Gastroesophageal sphincter (tissue), 4 donors: ENCODE measurements around the gene APOA4. TPM values are rescaled to one million over a fixed set of nuclear protein-coding genes. Genes with fewer than 3 reads are reported as not detected.

Source experiments
- ATAC-seq: fragments of 150-250 bp; one replicate; pipeline ENCODE4 v1.9.1; 2016; ENCODE audit warnings: mild to moderate bottlenecking, moderate library complexity
- H3K27ac ChIP-seq, 4 donors: fragments of 200-600 bp; sonication (generic) in 3 of 4; 1 replicate in 3 of 4; 2 replicates in 1 of 4; pipeline ENCODE4 v1.5.1; 2016 to 2019
- H3K27me3 ChIP-seq: fragments of 200-600 bp; sonication (generic); one replicate; pipeline ENCODE4 v1.5.1; 2019
- H3K36me3 ChIP-seq, 2 donors: fragments of 200-600 bp; sonication (generic); one replicate each; pipeline ENCODE4 v1.5.1; 2019; ENCODE audit warnings: control low read depth in 1 of 2
- H3K4me1 ChIP-seq, 3 donors: fragments of 200-600 bp; sonication (generic); 1 replicate in 2 of 3; 2 replicates in 1 of 3; pipeline ENCODE4 v1.5.1; 2016 to 2019; ENCODE audit warnings: control low read depth in 2 of 3
- H3K4me3 ChIP-seq, 2 donors: fragments of 200-600 bp; sonication (generic); one replicate each; pipeline ENCODE4 v1.5.1; 2019; ENCODE audit warnings: mild to moderate bottlenecking in 1 of 2, moderate library complexity in 1 of 2
- H3K9me3 ChIP-seq, 3 donors: fragments of 200-600 bp; sonication (generic); one replicate each; pipeline ENCODE4 v1.5.1; 2017 to 2019; ENCODE audit warnings: control low read depth in 2 of 3
- EP300 ChIP-seq: sonication (generic); formaldehyde crosslinking; IDR thresholded peaks from one replicate; pipeline ENCODE4 v1.6.1; 2017; ENCODE audit warnings: antibody characterized with exemption, mild to moderate bottlenecking
- POLR2A ChIP-seq, 2 donors: fragments of 450-650 bp; IDR thresholded peaks; one replicate each; pipeline ENCODE4 v1.6.1; 2017; ENCODE audit warnings: antibody characterized with exemption in 2 of 2, mild to moderate bottlenecking in 2 of 2, moderate library complexity in 1 of 2
- POLR2AphosphoS5 ChIP-seq: sonication (generic); formaldehyde crosslinking; IDR thresholded peaks from one replicate; pipeline ENCODE4 v1.6.1; 2017; ENCODE audit warnings: antibody characterized with exemption
- WGBS, 2 donors: methylation state at CpG; one replicate each; pipeline ENCODE4 v1.1.5; 2018; ENCODE audit warnings: low coverage in 1 of 2; 5-methylcytosine and 5-hydroxymethylcytosine counted together
- total RNA-seq, 4 donors: library from RNA; depleted of rRNA; stranded (reverse); fragments of >200 nt; gene quantifications; one replicate each; pipeline ENCODE4 v1.1.0, GENCODE V29; 2016
- TF ChIP-seq, protein P1 (sequence below), 4 experiments: fragments of 200-600 bp in 2 of 4; fragments of 450-650 bp in 2 of 4; sonication (generic) in 1 of 4; IDR thresholded peaks; one replicate each; pipeline ENCODE4 v1.5.1; 2017 to 2019; ENCODE audit warnings: antibody characterized with exemption in 4 of 4, mild to moderate bottlenecking in 2 of 4, moderate library complexity in 2 of 4

APOA4 gene
- total RNA-seq, 4 donors from 2014 or later: 0.19 TPM; not detected in 3

DNA sequence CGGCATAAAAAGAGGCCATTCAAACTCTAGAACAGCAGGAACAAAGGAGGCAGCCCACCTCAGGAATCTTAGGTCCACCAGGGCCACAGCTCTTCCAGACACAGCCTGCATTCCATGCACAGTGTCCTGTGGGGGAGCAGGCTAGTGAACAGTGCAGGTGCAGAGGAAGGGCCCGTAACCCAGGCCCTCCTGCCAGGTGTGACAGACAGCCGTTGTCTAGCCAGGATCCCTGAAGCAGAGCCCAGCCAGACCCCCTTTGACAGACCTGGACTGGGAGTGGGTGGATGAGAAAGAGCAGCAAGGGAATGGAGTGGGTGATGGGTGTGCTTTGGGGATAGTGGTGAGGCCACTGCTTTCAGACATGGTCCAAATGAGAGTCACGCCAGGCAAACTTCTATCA lies 34.1 kb downstream of the APOA4 start:
- Histone ChIP-seq H3K9me3 (no peaks in the 10 kb centered on the region), H3K4me3 (no peak overlapping the region), H3K36me3 (peaks cover 0 to 25% of the 10 kb centered on the region in 2 donors), H3K27me3 (no peaks in the 10 kb centered on the region), H3K4me1 (peaks cover 0 to 36% (median 17%) of the 10 kb centered on the region in 3 donors), H3K27ac (peak overlapping the region in 1 of 4 donors; percentile 90)
- no peak for ATAC-seq
- WGBS, 2 donors: 83 to 100% methylated on average over 1 of the region's 4 CpGs
- TF ChIP-seq POLR2AphosphoS5 (no peak), POLR2A (IDR thresholded peaks at IDR 0.05) (no peak)

DNA sequence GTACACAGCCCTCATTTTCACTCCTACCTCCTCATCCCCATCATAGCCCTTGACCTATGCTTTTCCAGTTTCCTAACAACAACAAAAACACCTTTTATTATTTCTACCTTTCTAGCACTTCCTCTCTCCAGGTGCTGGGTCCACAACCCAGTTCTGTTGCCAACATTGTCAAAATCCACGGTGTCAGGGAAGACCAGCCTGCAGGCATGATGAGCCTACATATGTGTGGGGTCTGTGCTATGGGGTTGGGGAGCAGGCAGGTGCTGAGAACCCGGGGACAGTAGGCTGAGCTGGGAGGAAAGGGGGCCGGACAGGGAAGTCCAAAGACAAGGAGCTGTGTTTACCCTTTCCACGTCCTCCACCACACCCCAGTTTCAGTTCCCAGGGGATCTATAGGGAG lies 34.6 kb downstream of the APOA4 start:
- ATAC-seq: no peak
- H3K9me3 ChIP-seq: no peaks in the 10 kb centered on the region
- H3K4me1 ChIP-seq: peaks cover 0 to 36% (median 17%) of the 10 kb centered on the region in 3 donors
- WGBS, 2 donors: 37 to 67% methylated on average over 3 to 4 of the region's 4 CpGs
- H3K27ac ChIP-seq: peak overlapping the region; percentile 78 to 91 (median 90)
- TF ChIP-seq POLR2AphosphoS5 (no peak), POLR2A (IDR thresholded peaks at IDR 0.05) (no peak), EP300 (no peak)
- TF ChIP-seq, protein P1, sequence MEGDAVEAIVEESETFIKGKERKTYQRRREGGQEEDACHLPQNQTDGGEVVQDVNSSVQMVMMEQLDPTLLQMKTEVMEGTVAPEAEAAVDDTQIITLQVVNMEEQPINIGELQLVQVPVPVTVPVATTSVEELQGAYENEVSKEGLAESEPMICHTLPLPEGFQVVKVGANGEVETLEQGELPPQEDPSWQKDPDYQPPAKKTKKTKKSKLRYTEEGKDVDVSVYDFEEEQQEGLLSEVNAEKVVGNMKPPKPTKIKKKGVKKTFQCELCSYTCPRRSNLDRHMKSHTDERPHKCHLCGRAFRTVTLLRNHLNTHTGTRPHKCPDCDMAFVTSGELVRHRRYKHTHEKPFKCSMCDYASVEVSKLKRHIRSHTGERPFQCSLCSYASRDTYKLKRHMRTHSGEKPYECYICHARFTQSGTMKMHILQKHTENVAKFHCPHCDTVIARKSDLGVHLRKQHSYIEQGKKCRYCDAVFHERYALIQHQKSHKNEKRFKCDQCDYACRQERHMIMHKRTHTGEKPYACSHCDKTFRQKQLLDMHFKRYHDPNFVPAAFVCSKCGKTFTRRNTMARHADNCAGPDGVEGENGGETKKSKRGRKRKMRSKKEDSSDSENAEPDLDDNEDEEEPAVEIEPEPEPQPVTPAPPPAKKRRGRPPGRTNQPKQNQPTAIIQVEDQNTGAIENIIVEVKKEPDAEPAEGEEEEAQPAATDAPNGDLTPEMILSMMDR (IDR thresholded peaks at IDR 0.05): no peak
- H3K36me3 ChIP-seq: peaks cover 0 to 30% of the 10 kb centered on the region in 2 donors
- H3K4me3 ChIP-seq: peak overlapping the region; percentile 70 to 99
- H3K27me3 ChIP-seq: no peaks in the 10 kb centered on the region

DNA sequence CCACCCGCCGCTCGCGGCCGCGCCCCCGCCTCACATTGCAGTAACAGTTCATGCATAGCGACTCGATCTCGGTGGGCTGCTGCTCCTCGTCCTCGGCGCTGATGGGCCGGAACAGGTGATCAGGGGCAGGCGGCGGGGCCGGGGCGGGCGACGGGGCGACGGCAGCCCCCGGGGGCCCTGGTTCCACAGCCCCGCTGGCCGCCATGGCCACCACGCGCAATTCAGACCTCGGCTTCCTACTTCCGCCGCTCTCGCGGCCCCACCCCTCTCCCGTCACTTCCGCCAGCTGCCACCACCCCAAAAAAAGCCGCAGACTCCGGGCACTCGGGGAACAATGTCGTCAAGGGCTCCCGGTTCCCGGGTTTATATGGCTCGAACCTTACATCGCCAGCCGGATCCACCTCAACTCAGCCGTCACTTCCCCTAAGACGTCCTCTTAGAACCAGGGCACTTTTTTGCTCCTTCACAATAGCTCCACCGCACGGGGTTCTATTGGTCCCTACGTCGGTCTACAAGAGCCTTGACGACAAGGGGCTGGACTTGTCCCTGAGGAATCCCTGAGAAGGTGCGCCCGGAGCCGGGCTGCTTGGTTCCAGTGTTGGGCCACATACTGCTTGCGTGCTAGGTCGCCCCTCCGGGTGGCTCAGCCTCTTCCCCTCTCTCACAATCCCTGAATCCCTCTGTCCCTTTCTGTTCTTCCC lies 35.2 kb downstream of the APOA4 start, which contains the start of gene ZPR1:
Gene ZPR1 (minus strand): TSS at position 238 of the 701 bp plus-strand sequence. CDS start 33 bp downstream, at position 205.
- peaks cover 3 to 36% of the 10 kb centered on the region in 2 donors for H3K36me3 ChIP-seq
- ATAC-seq: peak; percentile 87
- H3K4me3 ChIP-seq: peak within 1 kb of the TSS; percentile 70 to 99
- H3K27ac ChIP-seq: peak within 1 kb of the TSS; percentile 78 to 91 (median 90)
- H3K9me3 ChIP-seq: no peaks in the 10 kb centered on the region
- 0 to 4% methylated on average over 7 to 11 of the region's 56 CpGs for WGBS, 2 donors
- H3K4me1 ChIP-seq: peaks cover 0 to 36% (median 17%) of the 10 kb centered on the region in 3 donors
- TF ChIP-seq EP300: no peak
- peak; percentile 61 for TF ChIP-seq POLR2AphosphoS5
- TF ChIP-seq POLR2A (IDR thresholded peaks at IDR 0.05): peak; percentile 59 to 73
- TF ChIP-seq, protein P1 (IDR thresholded peaks at IDR 0.05): peak in 3 of 4 experiments; percentile 10 to 41 (median 41)
- no peaks in the 10 kb centered on the region for H3K27me3 ChIP-seq

GRCh38 chr11:116787436-116787785 lies 35.7 kb downstream of the APOA4 start:
- WGBS, 2 donors: 0% methylated on average over 5 to 11 of the region's 15 CpGs
- no peak for ATAC-seq
- peak overlapping the region; percentile 70 to 99 for H3K4me3 ChIP-seq
- TF ChIP-seq, protein P1 (IDR thresholded peaks at IDR 0.05): no peak
- TF ChIP-seq EP300: no peak
- no peak for TF ChIP-seq POLR2AphosphoS5
- TF ChIP-seq POLR2A (IDR thresholded peaks at IDR 0.05): no peak
- H3K27ac ChIP-seq: peak overlapping the region; percentile 78 to 91 (median 90)
- no peaks in the 10 kb centered on the region for H3K27me3 ChIP-seq
- H3K36me3 ChIP-seq: peaks cover 4 to 41% of the 10 kb centered on the region in 2 donors
- peaks cover 0 to 36% (median 17%) of the 10 kb centered on the region in 3 donors for H3K4me1 ChIP-seq
- H3K9me3 ChIP-seq: no peaks in the 10 kb centered on the region

GRCh38 chr11:116786966-116787365 lies 36.1 kb downstream of the APOA4 start:
- Histone ChIP-seq H3K36me3 (peaks cover 4 to 45% of the 10 kb centered on the region in 2 donors), H3K4me3 (peak overlapping the region; percentile 70 to 99), H3K27ac (peak overlapping the region in 3 of 4 donors; percentile 90 to 91 (median 91)), H3K9me3 (no peaks in the 10 kb centered on the region), H3K27me3 (no peaks in the 10 kb centered on the region), H3K4me1 (peaks cover 0 to 36% (median 17%) of the 10 kb centered on the region in 3 donors)
- 20 to 28% methylated on average over 1 to 3 of the region's 5 CpGs for WGBS, 2 donors
- no peak for ATAC-seq
- TF ChIP-seq EP300 (no peak), POLR2AphosphoS5 (no peak), POLR2A (IDR thresholded peaks at IDR 0.05) (no peak)
- TF ChIP-seq, protein P1 (IDR thresholded peaks at IDR 0.05): no peak
